K562 (cell line): Measurements from ENCODE around the gene HSPA2. TPM values are rescaled to one million over a fixed set of nuclear protein-coding genes. Genes with fewer than 3 reads are reported as not detected.

ENCODE experiments used
- ARHGAP35 ChIP-seq: fragments of 450-650 bp; IDR thresholded peaks from 2 replicates; pipeline ENCODE4 v1.6.1; 2018; ENCODE audit not compliant: partially characterized antibody
- BRF1 ChIP-seq: IDR thresholded peaks from 3 replicates; pipeline ENCODE4 v1.6.1; 2011; ENCODE audit warnings: borderline replicate concordance, mild to moderate bottlenecking; ENCODE audit not compliant: insufficient read length; ENCODE audit errors: extremely low read depth
- E2F1 ChIP-seq: sonication (generic); formaldehyde crosslinking; IDR thresholded peaks from 2 replicates; pipeline ENCODE4 v1.8.1; 2023; ENCODE audit warnings: mild to moderate bottlenecking, missing genetic modification reagents, moderate library complexity
- E2F6 ChIP-seq, 2 experiments: IDR thresholded peaks; 2 replicates each; pipeline ENCODE4 v1.6.1; 2011; ENCODE audit warnings: borderline replicate concordance in 1 of 2, control low read depth in 1 of 2, low read depth in 1 of 2, low read length in 1 of 2, mild to moderate bottlenecking in 1 of 2, mixed read lengths in 1 of 2, moderate library complexity in 1 of 2; ENCODE audit not compliant: insufficient read depth in 1 of 2, insufficient read length in 1 of 2, poor library complexity in 1 of 2, severe bottlenecking in 1 of 2; ENCODE audit errors: extremely low read depth in 1 of 2
- EP300 ChIP-seq: IDR thresholded peaks from 2 replicates; pipeline ENCODE4 v1.6.1; 2012; ENCODE audit warnings: low read length, improper control_type of control experiment
- FOSL1 ChIP-seq: fragments of 200-800 bp; sonication (Bioruptor generic); conservative IDR thresholded peaks from 2 replicates; pipeline ENCODE4 v1.6.1; 2016; ENCODE audit warnings: missing genetic modification characterization, missing compliant biosample characterization
- MEIS2 ChIP-seq: fragments of 450-650 bp; IDR thresholded peaks from 2 replicates; pipeline ENCODE4 v1.6.1; 2014; ENCODE audit warnings: mild to moderate bottlenecking; ENCODE audit not compliant: partially characterized antibody
- MTA3 ChIP-seq: fragments of 450-650 bp; formaldehyde crosslinking; IDR thresholded peaks from 2 replicates; pipeline ENCODE4 v1.6.1; 2017; ENCODE audit warnings: mild to moderate bottlenecking, borderline replicate concordance
- PHF8 ChIP-seq: fragments of 200-600 bp; sonication (generic); IDR thresholded peaks from 2 replicates; pipeline ENCODE4 v1.6.1; 2012; ENCODE audit warnings: mixed run types, mild to moderate bottlenecking, inconsistent platforms, low read length, moderate library complexity, borderline replicate concordance
- PKNOX1 ChIP-seq: fragments of 450-650 bp; IDR thresholded peaks from 2 replicates; pipeline ENCODE4 v1.6.1; 2016
- PURB ChIP-seq: sonication (generic); formaldehyde crosslinking; IDR thresholded peaks from 2 replicates; pipeline ENCODE4 v1.9.0; 2021; ENCODE audit warnings: low read depth, mild to moderate bottlenecking, missing genetic modification reagents
- UBTF ChIP-seq, 2 experiments: IDR thresholded peaks; 2 replicates each; pipeline ENCODE4 v1.6.1; 2012; ENCODE audit warnings: improper control_type of control experiment in 2 of 2, low read depth in 2 of 2, low read length in 2 of 2, borderline replicate concordance in 1 of 2
- ZBED1 ChIP-seq: IDR thresholded peaks from 2 replicates; pipeline ENCODE4 v1.6.1; 2014
- ZC3H11A ChIP-seq: IDR thresholded peaks from 2 replicates; pipeline ENCODE4 v1.6.1; 2012; ENCODE audit warnings: low read depth, low read length, improper control_type of control experiment
- ZFX ChIP-seq: sonication (generic); formaldehyde crosslinking; IDR thresholded peaks from 2 replicates; pipeline ENCODE4 v1.8.0; 2022; ENCODE audit warnings: mild to moderate bottlenecking, missing genetic modification reagents, moderate library complexity
- ZNF133 ChIP-seq: fragments of 250-450 bp; sonication (Bioruptor Pico); IDR thresholded peaks from 2 replicates; pipeline ENCODE4 v1.4.0; 2020; ENCODE audit warnings: mild to moderate bottlenecking
- ZNF551 ChIP-seq: fragments of 250-450 bp; sonication (Bioruptor Pico); IDR thresholded peaks from 2 replicates; pipeline ENCODE4 v1.5.0; 2021; ENCODE audit warnings: mild to moderate bottlenecking, moderate library complexity
- polyA plus RNA-seq, 8 experiments: library from polyadenylated mRNA; depleted of rRNA in 4 of 8; stranded (reverse) in 5 of 8; unstranded in 3 of 8; fragments of >200 nt; fragmentation: Nextera tagmentation in 2 of 8; fragmentation: Illumina TruSeq in 1 of 8; extraction: Ambion mirVana in 2 of 8; extraction: Trizol in 1 of 8; gene quantifications; 2 replicates each; pipeline versions ENCODE4 v1.2.1 to v1.2.3, GENCODE V29; 2011 to 2014; ENCODE audit warnings: inconsistent platforms in 1 of 8, missing spikeins in 1 of 8
- total RNA-seq, 7 experiments: library from RNA; depleted of rRNA in 6 of 7; stranded (reverse); fragments of >200 nt in 6 of 7; fragmentation: Illumina TruSeq in 2 of 7; extraction: Trizol in 2 of 7; gene quantifications; 2 replicates each; pipeline versions ENCODE4 v1.2.1 to v1.2.3, GENCODE V29; 2011 to 2021; ENCODE audit warnings: low replicate concordance in 1 of 7

Gene HSPA2
- total and polyA plus RNA-seq, 9 of the 15 experiments (the other 6 are each of a cell fraction or from before 2014, with no cell fraction given): not detected

GRCh38 chr14:64504897-64505794, 35.4 kb upstream of the HSPA2 start (continued):
- peak; percentile 64; the same call in 1 of the 2 replicates for TF ChIP-seq PHF8
- no peak for TF ChIP-seq PURB (CRISPR knock-in tag)
- TF ChIP-seq ZNF133: no peak
- no peak for TF ChIP-seq ZC3H11A
- TF ChIP-seq UBTF (IDR thresholded peaks at IDR 0.05; ENCODE audit: borderline replicate concordance in 1 of 2, low read depth in 2 of 2, low read length in 2 of 2): no peak; a peak in 1 of 4 replicates
- TF ChIP-seq E2F1 (CRISPR knock-in tag): no peak
- no peak for TF ChIP-seq FOSL1 (tag)
- TF ChIP-seq PKNOX1: peak; percentile 99
- TF ChIP-seq BRF1: no peak
- TF ChIP-seq EP300: no peak
- peak in 1 of 2 experiments; percentile 32 for TF ChIP-seq E2F6 (IDR thresholded peaks at IDR 0.05; ENCODE audit: borderline replicate concordance in 1 of 2, extremely low read depth in 1 of 2, insufficient read depth in 1 of 2, insufficient read length in 1 of 2, low read depth in 1 of 2, low read length in 1 of 2, poor library complexity in 1 of 2, severe bottlenecking in 1 of 2)
- TF ChIP-seq MTA3: no peak
- no peak for TF ChIP-seq ZBED1
- peak; percentile 80; the same call in 1 of the 2 replicates for TF ChIP-seq ZFX (CRISPR knock-in tag)
- no peak for TF ChIP-seq ZNF551 (CRISPR knock-in tag)
- TF ChIP-seq ARHGAP35: no peak
- TF ChIP-seq MEIS2: peak; percentile 60
